ENCODE data around the gene FRMD3.

Gene FRMD3

DNA sequence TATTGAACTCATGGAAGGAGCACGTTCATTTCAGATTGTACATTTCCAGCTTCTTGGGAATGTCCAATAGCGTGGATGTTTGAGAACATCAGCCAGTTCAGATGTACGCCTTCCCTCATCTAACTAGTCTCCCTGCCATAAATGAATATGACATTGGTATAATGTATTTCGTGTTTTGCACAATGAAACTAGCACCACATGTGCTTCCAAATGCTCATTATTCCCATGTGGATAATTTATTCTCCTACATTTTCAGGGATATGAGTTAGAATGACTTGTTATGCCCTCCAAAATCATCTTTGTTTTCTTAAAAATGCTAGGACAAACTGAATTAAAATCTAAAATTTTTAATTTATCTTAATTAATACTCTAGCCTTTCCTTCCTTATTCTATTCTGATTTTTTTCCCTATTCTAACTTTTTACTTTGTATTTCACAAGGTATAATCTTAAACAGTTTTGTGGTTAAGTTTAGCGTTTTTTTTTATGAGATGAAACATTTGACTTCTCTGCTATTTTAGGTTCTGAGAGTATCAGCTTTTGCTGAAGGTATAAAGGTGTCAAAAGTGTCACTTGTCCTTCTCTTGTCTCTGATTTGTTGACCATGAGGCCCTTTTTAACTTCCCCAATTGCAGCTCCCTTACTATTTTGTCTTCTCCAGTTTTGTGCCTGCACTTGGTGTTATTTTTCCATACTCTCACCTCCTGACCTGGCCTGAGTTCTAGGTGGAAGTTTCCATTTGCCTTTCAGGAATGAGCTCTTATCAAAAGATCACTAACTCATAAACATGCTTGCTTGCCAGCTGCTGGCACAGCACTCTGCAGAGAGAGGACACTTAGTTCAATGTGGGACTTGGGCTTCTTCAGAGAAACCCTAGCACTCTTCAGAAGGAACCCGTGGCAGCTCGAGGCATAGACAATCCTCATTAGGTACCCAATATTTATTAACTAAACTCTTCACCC lies 106.8 kb downstream of the FRMD3 start:
- DNase-seq: no peak

GRCh38 chr9:83430681-83431080 lies 107.5 kb downstream of the FRMD3 start:
- no peak for DNase-seq

- DNase-seq: no peak
These were observed 109.0 kb downstream of the FRMD3 start for GRCh38 chr9:83429229-83429628.

GRCh38 chr9:83425240-83425639 lies 113.0 kb downstream of the FRMD3 start:
- no peak for DNase-seq

DNA sequence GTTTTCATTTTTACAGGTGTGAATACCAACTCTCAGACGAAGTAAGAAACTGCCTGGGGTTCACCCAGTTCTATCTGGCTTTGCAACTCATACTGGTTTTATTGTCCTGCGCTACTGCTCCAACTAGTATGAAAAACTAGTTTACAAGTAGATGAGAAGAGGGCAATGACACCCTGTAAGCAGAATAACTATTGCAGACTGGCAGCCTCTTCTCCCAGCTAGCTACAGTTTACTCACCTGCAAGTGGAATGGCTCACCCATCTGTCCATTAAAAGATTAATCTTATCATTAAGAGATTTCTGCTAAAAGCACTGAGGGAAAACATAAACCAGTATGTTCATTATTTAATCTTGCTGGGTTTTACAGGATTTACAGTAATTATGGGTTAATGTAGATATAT lies 113.4 kb downstream of the FRMD3 start:
- no peak for DNase-seq

DNA sequence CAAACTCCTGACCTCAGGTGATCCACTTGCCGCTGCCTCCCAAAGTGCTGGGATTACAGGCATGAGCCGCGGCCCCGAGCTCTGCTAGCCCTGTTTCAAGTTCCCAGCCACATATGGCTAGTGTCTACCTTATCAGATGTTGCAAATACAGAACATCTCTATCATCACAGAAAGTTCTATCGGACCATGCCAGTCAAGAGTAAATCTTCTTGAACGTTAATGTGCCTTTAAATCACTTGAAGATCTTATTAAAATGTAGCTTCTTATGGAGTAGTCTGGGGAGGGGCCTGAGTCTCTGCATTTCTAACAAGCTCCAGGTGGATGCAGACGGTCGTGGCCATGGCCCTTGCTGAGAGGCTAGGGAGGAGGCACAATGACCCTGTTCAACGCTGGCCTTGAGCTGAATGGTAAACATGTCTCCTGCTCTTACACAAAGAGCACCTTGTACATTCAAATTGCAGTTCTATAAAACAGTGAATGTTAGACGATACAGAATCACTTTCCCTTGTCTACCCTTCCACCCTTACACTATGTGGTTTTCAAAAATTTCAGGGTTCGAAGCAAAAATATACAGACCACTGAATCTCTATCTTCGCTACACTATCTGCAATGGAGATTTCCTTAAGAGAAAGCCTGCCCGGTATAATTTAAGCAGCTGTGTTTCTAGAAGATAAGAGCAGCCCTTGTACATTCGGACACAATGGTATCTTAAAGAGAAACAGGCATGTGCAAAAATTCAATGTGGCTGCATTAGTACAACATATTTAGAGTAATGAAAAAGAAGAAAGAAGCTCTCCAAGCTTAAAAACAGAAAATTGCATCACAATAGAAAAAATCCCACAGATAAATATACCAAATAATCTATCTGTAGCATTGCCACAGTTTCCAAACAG lies 114.1 kb downstream of the FRMD3 start:
- DNase-seq: no peak

GRCh38 chr9:83422527-83422926 lies 115.7 kb downstream of the FRMD3 start:
- no peak for DNase-seq

DNA sequence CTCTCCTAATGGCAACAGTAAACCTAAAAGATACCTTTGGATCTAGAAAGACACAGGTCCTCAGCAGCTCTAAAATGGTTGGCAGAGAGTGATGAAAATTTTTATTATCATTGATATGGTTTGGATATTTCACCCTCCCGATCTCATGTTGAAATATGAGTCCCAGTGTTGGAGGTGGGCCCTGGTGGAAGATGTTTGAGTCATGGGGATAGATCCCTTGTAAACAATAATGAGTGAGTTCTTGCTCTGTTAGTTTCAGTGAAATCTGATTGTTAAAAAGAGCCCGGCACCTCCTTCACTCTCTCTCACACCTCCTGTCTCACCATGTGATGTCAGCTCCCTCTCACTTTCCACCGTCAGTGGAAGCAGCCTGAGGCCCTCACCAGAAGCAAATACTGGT lies 117.7 kb downstream of the FRMD3 start:
- no peak for DNase-seq

DNA sequence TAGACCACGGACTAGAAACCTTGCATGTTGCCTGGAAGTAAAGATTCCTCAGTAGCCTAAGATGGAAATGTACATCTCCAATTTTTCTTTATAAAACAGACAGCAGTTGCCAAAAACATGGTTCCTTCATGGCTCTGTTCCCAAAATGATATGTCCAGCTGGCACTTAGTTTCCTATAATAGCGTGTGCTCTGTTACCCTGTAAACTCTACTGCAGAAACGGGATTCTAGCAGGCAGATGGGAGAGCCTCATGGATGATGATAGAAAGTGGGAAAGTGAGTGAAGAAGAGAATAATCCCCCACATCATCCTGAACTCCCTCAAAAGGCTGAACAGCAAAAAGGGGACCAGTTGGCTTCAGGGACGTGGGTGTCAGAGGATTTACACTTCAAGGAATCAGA lies 118.2 kb downstream of the FRMD3 start:
- no peak for DNase-seq

DNA sequence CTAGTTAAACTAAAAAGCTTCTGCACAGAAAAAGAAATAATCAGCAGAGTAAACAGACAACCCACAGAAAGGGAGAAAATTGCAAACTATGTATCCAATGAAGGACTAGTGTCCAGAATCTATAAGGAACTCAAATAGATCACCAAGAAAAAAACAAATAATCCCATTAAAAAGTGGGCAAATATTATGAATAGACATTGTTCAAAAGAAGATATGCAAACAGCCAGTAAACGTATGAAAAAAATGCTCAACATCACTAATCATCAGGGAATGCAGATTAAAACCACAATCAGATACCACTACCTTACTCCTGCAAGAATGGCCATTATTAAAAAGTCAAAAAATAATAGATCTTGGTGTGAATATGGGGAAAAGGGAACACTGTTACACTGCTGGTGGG lies 119.9 kb downstream of the FRMD3 start:
- DNase-seq: no peak

GRCh38 chr9:83413367-83413766 lies 124.8 kb downstream of the FRMD3 start:
- DNase-seq: no peak

DNA sequence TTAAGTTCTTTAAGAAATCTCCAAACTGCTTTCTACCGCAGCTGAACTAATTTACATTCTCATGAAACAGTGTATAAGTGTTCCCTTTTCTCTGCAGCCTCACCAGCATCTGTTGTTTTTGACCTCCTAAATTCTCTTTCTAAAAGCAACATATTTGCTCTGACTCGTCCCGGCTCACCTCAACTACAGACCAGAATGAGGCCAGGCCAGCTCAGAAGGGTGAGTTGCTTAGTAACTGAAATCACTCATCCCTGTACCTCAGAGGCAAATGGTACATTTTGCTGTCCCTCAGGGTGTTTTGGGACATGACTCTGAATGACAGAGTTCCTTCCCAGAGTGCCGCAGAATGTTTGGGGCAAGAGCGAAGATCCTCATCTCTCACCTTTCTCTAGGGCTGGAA lies 127.5 kb downstream of the FRMD3 start:
- DNase-seq: no peak

DNA sequence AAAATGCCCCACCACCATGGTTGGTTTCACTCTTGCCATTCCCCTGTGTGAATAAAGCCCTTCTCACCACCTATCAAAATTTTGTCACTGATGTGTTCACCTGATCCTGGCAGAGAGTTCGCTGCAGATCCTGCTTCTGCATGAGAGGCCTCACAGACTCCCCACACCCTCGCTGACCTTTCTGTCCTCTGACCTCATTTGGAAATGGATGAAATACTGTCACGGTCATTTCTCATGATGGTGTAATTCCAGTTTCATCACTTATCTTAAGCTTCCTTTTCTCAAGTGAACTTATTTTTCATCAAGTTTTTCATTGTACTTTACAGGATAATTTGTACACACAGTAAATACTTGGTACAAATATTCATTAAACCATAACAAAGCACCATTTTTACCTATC lies 131.3 kb downstream of the FRMD3 start:
- DNase-seq: no peak

GRCh38 chr9:83405759-83406158 lies 132.4 kb downstream of the FRMD3 start:
- DNase-seq: no peak

DNA sequence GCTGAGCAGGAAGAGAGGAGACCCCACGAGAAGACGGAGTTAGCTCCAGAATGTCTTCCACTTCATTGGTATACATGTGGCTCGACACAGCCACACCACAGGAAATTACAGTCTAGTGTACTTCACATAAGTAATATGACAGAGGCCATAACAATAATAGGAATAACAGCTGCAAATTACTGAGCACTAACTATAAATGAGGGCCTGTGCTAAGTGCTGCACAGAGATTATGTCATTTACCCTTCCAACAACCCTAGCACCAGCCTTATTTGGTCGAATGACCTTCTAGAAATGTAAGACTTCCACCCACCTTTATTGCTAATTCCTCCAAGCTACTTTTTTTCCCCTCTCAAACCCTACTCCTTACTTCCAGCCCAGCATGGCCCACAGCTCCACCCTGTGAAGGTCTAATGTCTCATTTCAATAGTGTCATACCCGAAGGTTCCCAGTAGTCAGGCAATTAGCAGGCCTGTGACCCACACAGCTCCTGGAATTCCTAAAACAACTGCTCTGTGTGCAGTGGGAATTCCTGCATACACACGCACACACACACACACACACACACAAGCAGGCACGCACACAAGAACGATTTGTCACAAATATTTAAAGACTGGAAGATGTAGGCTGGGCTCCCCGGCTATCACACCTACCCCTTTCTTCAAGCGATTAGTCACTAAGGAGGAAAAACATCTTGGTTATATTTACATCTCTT lies 134.5 kb downstream of the FRMD3 start:
- DNase-seq: no peak

DNA sequence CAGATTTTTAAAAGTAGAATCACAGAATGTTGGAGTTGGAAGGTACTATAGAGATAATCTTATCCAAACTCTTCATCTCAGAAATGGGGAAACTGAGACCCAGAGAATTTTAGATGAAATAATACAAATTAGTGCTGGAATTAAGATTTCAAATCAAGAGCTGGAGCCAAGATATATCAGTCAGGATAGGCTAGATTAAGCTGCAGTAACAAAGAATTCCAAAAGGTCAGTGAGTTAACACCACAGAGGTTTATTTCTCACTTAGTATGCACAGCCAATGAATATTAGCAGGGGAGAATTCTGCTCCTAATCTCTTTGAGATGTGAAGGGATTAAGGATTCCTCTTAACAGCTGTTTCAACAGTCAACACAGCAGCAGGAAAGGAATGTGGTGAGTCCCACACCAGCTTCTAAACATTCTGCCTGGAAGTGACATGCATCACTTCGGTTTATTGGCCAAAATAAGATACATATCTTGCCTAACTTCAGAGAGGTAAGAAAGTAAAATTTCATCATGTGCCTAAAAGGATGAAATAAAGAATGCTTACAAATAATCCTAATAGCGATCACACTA lies 136.8 kb downstream of the FRMD3 start:
- no peak for DNase-seq

DNA sequence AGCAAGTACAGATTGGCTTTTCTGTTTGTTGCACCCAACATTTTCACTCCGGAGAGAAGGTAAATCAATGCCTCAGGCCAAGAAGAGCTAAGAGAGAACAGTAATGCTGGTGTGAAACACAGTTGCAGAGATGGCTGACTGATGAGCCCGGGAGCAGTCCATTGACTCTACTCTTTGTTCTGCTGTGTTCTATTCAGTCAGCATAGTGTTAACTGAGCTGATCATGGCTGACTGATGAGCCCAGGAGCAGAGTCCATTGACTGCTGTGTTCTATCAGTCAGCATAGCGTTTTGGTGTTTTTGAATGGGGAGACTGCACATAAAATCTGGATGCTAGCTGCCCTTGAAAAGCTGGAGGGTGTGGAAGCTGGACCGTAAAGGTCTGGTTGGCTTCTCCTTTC lies 141.4 kb downstream of the FRMD3 start:
- DNase-seq: no peak

GRCh38 chr9:83396342-83396741 lies 141.9 kb downstream of the FRMD3 start:
- DNase-seq: no peak

DNA sequence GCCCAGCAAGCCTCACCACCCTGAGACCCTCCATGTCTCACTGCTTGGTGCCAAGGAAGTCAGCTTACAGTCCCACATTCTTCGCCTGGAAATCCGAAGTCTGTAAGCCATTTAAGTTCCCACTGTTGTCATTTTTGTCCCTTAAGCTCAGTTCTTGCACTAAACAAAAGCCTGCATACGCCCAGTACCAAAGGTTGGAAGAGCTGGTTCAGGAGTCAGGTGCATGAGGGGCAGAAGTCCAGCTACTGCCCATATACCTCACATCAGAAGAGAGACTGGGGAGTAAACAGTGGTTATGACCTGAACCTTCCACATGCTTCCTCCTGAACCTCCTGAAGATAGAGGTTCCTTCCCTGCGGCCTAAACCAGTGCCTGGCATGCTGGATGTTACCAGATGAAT lies 146.0 kb downstream of the FRMD3 start:
- no peak for DNase-seq

DNA sequence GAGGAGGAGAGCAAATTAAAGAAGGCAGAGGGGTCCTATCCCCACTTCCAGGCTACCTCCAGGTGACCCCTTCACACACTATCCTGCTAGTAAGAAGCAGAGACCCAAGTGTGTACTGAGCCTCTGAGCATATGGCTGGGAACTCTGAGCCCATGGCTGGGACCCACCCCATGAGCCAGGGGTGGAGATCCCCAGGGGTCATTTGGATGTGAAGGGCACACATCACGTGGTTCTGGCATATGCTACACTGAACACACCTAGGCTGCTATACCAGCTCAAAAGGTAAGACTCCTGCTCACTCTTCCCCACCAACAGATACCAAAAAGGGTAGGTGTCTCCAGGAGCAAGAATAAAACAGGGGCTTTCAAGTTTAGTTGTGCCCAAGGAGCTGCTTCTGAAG lies 149.9 kb downstream of the FRMD3 start:
- DNase-seq: no peak

DNA sequence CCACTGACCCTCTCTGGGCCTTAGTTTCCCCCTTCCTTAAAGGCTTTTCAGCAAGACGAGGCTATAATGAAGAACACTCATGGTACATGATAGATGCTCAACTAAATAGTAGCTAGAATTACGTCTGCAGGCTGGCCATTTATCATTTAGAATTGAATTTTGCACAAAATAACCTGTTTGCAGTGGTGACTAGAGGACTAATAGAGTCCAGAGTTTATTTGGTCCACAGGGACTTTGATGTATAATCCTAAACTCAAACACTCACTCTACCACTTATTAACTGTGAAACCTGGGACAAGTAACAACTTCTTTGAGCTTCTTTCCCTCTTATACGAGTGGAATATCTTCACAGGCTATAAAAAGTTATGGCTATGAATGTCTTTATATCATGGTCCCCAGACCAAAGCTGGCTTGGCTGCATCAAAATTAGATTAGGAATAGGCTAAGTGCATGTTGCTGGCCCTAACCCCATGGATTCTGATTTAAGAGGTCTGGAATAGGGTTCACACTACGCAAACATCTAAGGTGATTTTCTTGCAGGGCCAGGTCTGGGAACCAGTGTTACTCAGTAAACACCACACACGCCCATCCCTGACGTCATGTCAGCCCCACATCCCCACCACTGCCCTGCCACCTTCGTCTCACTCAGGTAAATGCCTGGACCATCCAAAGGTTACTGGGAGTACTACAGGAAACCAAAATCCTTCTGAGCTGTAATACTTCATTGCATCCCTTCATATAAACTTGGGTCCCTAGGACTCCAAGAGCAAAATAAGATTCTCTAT lies 150.6 kb downstream of the FRMD3 start:
- DNase-seq: no peak

GRCh38 chr9:83385317-83385716 lies 152.9 kb downstream of the FRMD3 start:
- no peak for DNase-seq
